GM21529 (cell line): ENCODE measurements around the gene CHSY3.
A peak's percentile ranks its signal among the peaks of the same experiment; 100 is the strongest.

ENCODE experiments used
- ATAC-seq: cut with Tn5 transposase; IDR thresholded peaks from one replicate; pipeline ENCODE4 v1.9.1; 2021; ENCODE audit not compliant: unreplicated experiment

The CHSY3 gene

GRCh38 chr5:129904102-129904666, at the start of gene CHSY3:
CHSY3 (plus strand) TSS chr5:129904465.
- peak; percentile 60 for ATAC-seq

GRCh38 chr5:129856325-129856724, 47.9 kb upstream of the CHSY3 start:
- ATAC-seq, result no peak

GRCh38 chr5:129857116-129857515, 47.1 kb upstream of the CHSY3 start:
- no peak for ATAC-seq

GRCh38 chr5:129858131-129858675, 46.1 kb upstream of the CHSY3 start:
- ATAC-seq, result no peak

- ATAC-seq, result no peak
Observed at GRCh38 chr5:129884322-129884721, 19.9 kb upstream of the CHSY3 start.

GRCh38 chr5:129899454-129899853, 4.8 kb upstream of the CHSY3 start:
- ATAC-seq, result no peak

- ATAC-seq, result no peak
Observed at GRCh38 chr5:129902816-129903215, 1.4 kb upstream of the CHSY3 start.

GRCh38 chr5:129903466-129904101, 681 bp upstream of the CHSY3 start:
- ATAC-seq, result no peak

- peak; percentile 41 for ATAC-seq
Observed at GRCh38 chr5:129904667-129905472, 605 bp downstream of the CHSY3 start.

- ATAC-seq, result no peak
Observed at GRCh38 chr5:129905473-129906176, 1.4 kb downstream of the CHSY3 start.

GRCh38 chr5:129906177-129906887, 2.1 kb downstream of the CHSY3 start:
- ATAC-seq, result no peak

GRCh38 chr5:129909225-129909624, 5.0 kb downstream of the CHSY3 start:
- no peak for ATAC-seq

- ATAC-seq, result no peak
Observed at GRCh38 chr5:129912601-129913255, 8.5 kb downstream of the CHSY3 start.

GRCh38 chr5:129915415-129915814, 11.2 kb downstream of the CHSY3 start:
- no peak for ATAC-seq

- ATAC-seq, result no peak
Observed at GRCh38 chr5:129917224-129917623, 13.0 kb downstream of the CHSY3 start.

GRCh38 chr5:129921204-129921603, 16.9 kb downstream of the CHSY3 start:
- ATAC-seq, result no peak

- ATAC-seq, result no peak
Observed at GRCh38 chr5:129930221-129930620, 26.0 kb downstream of the CHSY3 start.

- ATAC-seq, result no peak
Observed at GRCh38 chr5:129935626-129936025, 31.4 kb downstream of the CHSY3 start.

GRCh38 chr5:129938077-129938476, 33.8 kb downstream of the CHSY3 start:
- no peak for ATAC-seq

GRCh38 chr5:129943936-129944335, 39.7 kb downstream of the CHSY3 start:
- no peak for ATAC-seq
